GM18907 (cell line): ENCODE measurements around the gene AP3D1.
"Not testable (repeated sequence)": the region's sequence is repeated elsewhere in the genome, so short reads cannot be mapped to it uniquely, and the experiment has no call there.

Source experiments
- ATAC-seq: cut with Tn5 transposase; IDR thresholded peaks from one replicate; pipeline ENCODE4 v1.9.1; 2021; ENCODE audit warnings: mild to moderate bottlenecking, moderate library complexity; ENCODE audit not compliant: unreplicated experiment

Gene AP3D1

DNA sequence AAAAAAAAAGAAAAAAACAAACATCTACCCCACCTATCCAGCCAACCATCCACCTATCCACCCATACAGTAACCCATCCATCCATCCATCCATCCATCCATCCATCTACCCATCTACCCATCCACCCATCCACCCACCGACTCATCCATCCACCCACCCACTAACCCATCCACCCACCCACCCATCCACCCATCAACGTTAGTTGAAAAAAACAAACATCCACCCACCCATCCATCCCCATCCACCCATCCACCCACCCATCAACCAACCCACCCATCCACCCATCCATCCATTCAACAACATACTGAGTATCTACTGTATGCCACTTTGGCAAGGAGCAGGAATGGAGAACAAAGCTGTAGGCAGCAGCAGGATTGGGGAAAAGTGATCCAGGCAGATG lies 6.1 kb upstream of the AP3D1 start:
- no peak for ATAC-seq

DNA sequence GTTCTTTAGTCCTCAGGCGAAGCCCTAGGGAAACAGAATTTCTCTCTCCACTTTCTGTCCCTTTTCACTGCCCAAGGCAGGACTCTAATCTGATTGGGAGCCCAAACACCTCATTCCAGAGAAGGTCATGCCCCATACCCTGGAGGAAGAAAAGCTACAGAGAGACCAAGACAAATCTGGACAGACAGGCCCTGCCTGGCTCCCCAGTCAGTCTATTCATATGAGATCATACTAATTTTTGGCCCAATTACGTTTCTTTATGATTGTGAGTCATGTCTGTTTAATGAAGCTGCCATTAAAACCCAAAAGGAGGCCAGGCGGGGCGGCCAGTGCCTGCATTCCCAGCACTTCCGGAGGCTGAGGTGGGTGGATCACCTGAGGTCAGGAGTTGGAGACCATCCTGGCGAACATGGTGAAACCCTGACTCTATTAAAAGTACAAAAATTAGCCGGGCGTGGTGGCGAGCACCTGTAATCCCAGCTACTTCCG lies 3.3 kb upstream of the AP3D1 start:
- ATAC-seq = no peak

- ATAC-seq = peak; percentile 20
Measured at GRCh38 chr19:2150794-2151338, 500 bp downstream of the AP3D1 start.

GRCh38 chr19:2149980-2150793 lies 1.2 kb downstream of the AP3D1 start:
- no peak for ATAC-seq

DNA sequence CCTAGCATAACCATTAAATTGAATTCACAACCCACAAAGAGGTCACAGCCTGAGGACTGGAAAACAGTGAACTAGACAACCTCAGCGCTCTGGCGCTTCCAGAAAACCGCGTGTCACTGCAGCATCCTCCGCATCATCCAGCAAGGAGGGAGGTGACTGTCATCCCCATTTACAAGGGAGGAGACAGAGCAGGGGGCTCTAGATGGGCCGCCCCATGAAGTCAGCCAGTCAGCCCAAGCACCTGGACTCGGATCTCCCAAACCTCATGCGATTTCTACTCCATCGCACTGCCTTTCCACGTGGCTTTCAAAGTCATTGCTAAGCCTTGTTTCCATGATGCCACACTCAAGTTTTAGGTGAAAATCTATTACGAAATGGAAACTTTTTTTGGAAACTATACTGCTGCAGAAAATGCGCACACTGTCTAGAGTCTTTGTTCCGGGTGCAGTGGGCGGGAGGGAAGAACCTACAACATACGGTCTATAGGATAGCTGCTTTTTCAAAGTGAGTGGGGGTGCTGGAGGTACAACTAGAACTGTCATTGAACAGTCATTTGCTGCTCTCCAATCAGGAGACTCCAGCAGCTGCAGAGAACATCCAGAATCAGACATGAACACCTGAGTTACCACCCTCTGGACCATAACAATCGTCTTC lies 2.8 kb downstream of the AP3D1 start:
- no peak for ATAC-seq

- ATAC-seq = no peak
Measured at GRCh38 chr19:2145831-2146241, 5.5 kb downstream of the AP3D1 start.

DNA sequence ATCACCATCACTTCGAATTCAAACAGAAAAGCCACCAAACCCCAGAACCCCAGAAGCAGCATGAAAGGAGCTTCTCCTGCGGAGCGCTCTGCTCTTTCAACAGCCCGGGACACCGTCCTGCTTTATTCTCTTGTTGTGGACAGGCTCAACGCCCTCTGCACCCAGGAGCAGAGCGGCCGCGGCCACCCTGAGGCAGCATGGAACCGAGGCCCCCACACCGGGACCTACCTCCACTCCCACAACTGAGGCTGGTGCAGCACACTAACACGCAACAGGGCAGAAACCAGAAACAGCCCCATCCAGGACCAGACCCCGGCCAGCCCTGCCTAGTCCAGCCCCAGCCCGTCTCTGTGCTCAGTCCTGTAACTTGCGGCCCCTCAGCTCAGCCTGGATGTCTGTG lies 7.2 kb downstream of the AP3D1 start:
- no peak for ATAC-seq

GRCh38 chr19:2142173-2142829 lies 9.1 kb downstream of the AP3D1 start:
- no peak for ATAC-seq

- ATAC-seq = no peak
Measured at GRCh38 chr19:2140138-2140569, 11.2 kb downstream of the AP3D1 start.

- ATAC-seq = no peak
Measured at GRCh38 chr19:2139385-2140137, 11.8 kb downstream of the AP3D1 start.

DNA sequence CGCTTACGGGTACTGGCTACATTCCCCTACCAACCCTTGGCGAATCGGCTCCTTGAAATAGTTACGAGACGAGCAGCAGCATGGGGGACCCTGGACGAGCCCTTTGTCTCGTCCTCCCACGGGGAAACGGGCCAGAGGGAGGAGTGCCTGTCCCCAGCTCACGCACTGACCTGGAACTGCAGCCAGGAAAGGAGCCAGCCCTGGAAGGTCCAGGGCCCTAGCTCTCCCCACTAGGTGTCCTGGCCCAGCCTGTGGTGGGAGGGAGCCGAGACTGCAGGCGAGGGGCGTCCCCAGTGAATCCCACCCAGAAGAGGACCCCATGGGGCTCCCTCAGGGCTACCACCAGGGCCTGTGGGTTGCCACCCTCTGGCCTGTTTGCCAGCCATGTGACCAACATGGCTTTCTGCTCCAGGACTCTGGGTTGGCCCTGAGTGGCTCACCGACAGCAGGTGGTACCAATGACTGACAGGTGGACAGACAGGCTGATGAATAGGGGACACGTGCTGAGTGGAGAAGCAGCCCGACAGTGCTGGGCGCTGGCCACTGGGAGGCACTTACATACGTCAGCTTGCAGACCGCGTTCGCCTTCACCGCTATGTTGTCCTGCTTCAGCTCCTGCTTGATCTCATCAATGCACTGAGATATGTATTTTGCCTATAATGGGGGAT lies 13.2 kb downstream of the AP3D1 start:
- no peak for ATAC-seq

GRCh38 chr19:2136796-2137195 lies 14.6 kb downstream of the AP3D1 start:
- no peak for ATAC-seq

GRCh38 chr19:2135474-2136402 lies 15.6 kb downstream of the AP3D1 start:
- ATAC-seq = no peak

- no peak for ATAC-seq
Measured at GRCh38 chr19:2132731-2133490, 18.5 kb downstream of the AP3D1 start.

DNA sequence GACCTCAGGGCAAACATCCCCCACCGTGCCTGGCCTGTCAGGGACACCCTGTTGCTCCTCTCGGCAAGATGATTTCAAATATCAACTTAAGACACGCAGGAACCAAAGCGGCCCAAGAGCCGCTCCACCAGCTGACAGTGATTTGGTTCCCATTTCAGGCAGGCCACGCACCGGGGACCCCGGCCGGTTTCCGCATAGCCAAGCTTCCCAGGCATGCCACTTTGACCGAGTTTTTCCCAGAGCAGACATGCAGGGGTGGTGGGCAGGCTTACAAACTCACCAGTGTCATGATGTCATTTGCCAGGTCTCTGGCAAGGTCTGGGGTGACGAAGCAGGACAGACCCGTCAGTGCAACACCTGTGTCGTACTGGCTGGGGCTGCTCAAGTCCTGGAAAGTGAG lies 19.2 kb downstream of the AP3D1 start:
- no peak for ATAC-seq

DNA sequence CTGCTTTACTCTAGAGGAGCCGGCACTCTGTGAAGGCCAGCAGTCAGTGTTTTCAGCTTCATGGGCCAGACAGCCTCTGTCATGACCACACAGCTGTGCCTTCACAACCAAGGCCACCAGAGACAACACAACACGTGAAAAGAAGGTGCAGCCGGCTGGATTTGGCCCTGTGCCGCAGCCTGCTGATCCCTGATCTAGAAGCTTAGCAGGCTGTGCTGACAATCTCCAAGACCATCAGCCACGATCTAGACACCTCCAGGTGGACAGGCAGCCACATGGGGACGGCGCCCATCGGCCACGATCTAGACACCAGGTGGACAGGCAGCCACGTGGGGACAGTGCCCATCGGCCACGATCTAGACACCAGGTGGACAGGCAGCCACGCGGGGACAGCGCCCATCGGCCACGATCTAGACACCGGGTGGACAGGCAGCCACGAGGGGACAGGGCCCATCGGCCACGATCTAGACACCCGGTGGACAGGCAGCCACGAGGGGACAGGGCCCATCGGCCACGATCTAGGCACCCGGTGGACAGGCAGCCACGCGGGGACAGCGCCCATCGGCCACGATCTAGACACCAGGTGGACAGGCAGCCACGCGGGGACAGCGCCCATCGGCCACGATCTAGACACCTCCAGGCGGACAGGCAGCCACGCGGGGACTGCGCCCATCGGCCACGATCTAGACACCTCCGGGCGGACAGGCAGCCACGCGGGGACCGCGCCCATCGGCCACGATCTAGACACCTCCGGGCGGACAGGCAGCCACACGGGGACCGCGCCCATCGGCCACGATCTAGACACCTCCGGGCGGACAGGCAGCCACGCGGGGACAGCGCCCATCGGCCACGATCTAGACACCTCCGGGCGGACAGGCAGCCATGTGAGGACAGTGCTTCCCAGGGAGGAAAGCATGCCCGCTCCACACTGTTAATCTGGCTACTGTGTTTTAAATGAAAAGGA lies 20.1 kb downstream of the AP3D1 start:
- ATAC-seq = not testable (repeated sequence)
